GM21619 (cell line): ENCODE data around the gene IRX5.

Experiments
- ATAC-seq: cut with Tn5 transposase; IDR thresholded peaks from one replicate; pipeline ENCODE4 v1.9.1; 2021; ENCODE audit not compliant: unreplicated experiment

IRX5 gene

DNA sequence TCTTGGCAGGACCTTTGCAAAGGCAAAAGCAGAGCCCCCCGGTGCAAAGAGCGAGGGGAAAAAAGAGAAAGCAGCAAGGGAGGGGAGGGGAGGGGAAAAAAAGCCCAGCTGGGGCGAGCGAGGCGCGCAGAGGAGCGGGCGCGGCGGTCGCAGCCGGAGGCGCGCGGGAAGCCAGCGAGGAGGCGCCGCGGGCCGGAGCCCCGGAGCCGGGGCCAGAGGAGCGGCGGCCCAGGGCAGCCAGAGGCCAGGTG, 129 bp downstream of the IRX5 start:
- no peak for ATAC-seq

DNA sequence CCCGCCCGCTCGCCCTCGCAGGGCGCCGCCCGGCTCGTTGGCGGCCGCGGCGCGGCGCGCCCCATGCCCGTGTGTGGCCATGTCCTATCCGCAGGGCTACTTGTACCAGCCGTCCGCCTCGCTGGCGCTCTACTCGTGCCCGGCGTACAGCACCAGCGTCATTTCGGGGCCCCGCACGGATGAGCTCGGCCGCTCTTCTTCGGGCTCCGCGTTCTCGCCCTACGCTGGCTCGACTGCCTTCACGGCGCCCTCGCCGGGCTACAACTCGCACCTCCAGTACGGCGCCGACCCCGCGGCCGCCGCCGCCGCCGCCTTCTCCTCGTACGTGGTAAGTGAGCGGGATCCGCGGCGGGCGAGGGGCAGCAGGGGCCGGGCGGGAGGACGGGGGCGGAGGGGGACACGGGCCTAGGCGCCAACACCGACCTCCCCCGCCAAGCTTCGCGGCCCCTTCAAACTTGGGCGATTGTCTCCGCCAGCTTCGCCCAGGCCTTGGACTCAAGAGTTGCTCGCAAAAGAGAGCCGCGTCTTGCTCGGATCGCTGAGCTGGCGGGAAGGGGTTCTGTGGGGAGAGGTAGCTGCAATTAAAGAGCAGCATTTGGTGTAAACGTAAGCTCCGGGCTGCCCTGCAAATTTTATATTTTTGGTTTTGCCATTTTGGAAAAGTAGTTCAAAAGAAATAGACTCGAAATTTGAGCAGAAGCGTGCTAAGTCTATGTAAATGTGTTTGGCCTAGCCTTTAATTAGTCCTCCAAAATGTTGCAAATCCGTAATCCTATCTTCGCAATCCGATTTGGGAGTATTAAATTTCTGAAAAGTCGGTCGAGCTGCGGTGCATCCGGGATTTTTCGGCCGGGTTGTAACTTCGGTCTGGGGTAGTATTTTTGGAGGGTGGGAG, 702 bp downstream of the IRX5 start:
- ATAC-seq: no peak

DNA sequence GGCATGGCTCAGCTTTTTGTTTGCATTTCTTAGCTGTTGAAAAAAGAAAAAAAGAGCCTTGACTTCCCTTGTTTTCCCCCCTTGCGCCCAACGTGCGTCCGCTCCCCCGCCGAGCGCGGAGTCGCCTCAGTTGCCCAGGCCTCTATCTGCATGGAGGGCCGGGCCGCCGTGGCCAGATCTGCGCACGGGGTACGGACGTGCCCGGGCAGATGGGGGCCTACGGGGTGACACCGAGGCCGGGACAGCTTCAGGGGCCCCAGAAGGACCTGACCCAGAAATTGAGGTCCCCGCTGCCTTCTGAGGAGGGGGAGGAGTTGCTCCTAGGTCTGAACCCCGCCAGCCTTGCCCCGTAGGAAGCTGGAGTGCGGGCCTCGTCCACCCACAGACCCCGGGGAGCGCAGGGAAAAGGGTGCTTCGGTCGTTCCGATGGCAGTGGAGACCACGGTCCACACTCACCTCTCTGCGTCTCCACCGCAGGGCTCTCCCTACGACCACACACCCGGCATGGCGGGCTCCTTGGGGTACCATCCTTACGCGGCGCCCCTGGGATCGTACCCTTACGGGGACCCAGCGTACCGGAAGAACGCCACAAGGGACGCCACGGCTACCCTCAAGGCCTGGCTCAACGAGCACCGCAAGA, 1.5 kb downstream of the IRX5 start:
- ATAC-seq: no peak

DNA sequence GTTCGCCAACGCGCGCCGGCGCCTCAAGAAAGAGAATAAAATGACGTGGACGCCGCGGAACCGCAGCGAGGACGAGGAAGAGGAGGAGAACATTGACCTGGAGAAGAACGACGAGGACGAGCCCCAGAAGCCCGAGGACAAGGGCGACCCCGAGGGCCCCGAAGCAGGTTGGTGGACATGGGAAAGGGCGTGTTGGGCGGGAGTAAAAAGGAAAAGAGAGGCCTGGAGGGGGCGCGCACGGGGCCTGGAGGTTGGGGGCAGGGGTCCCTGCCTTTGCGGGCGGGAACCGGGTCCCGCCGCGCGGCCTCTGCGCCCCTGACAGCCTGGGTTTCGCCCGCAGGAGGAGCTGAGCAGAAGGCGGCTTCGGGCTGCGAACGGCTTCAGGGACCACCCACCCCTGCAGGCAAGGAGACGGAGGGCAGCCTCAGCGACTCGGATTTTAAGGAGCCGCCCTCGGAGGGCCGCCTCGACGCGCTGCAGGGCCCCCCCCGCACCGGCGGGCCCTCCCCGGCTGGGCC, 2.1 kb downstream of the IRX5 start:
- no peak for ATAC-seq

DNA sequence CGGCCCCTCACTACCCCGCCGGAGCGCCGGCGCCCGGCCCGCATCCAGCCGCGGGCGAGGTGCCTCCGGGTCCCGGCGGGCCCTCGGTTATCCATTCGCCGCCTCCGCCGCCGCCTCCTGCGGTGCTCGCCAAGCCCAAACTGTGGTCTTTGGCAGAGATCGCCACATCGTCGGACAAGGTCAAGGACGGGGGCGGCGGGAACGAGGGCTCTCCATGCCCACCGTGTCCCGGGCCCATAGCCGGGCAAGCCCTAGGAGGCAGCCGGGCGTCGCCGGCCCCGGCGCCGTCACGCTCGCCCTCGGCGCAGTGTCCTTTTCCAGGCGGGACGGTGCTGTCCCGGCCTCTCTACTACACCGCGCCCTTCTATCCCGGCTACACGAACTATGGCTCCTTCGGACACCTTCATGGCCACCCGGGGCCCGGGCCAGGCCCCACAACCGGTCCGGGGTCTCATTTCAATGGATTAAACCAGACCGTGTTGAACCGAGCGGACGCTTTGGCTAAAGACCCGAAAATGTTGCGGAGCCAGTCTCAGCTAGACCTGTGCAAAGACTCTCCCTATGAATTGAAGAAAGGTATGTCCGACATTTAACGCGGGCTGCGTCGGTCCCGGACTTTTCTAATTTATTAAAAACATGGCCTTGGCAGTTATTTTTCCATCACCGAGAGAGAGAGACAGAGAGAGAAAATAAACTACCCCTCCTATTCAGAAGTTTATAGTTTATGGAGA, 2.8 kb downstream of the IRX5 start:
- no peak for ATAC-seq

DNA sequence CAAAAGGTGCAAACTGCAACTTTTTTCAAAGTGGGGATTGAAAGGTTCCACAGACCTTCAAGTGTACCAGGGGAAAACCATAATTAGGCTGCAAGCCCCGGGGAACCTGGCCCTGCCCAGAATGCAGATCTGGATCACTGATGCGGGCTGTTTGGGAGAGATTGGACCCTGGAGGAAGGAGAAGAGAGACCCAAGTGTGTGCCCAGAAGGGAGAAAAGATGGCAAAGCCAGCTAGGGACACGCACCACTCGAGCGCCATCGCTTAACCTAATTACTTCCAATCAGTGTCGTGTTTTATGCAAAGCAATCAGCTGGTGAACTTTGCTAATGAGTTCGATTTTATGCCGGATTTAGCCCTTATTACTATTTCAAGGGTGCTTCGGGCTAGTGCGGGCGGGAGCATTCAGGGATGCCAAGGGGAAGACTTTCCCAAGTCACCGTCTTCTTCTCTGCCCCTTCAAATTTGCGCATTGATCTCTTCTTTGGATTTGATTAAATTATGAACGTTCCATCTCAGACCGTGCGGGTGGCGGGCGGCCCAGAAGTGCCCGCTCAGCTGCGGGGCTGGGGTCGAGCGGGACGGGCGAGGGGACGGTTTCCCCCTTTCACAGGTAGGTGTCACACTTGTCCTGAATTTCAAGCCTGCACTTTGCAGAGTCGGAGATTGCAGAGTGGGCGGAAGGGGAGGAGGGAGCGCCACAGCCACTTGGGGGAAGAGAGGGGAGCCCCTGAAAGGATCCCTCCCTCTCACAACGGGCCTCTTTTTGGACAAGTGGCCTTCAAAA, 4.0 kb downstream of the IRX5 start:
- ATAC-seq: no peak

DNA sequence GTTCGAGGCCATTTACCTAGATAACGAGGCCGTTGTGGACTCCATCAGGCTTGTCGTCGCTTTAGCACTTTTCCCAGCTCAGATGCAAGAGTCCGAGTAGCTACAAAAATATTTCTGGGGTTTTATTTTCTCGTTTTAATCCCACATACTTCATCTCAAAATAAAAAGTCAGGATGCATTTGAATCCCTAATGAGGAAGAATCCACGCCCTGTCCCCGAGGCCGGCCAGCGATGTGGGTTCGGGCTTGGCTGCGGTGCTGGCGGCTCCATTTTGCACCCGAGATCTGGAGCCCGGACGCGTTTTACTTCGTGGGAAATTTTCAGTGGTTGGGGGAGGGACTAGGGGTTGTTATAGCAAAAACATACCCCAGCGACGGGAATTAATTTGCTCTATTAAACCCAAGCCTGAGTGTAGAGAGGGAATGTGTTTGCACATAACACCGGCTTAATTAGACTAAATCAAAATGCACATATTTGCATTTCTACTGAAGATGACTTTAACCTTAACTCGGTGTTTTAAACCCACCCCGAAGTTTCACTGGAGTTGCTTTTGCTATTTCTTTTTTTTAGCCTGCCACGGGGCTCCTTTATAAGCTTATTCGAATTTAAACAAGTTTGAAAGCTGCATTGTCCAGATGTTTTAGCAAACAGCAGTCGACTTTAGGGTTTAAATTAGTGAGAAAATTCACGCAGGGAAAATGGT, 4.8 kb downstream of the IRX5 start:
- ATAC-seq: no peak

DNA sequence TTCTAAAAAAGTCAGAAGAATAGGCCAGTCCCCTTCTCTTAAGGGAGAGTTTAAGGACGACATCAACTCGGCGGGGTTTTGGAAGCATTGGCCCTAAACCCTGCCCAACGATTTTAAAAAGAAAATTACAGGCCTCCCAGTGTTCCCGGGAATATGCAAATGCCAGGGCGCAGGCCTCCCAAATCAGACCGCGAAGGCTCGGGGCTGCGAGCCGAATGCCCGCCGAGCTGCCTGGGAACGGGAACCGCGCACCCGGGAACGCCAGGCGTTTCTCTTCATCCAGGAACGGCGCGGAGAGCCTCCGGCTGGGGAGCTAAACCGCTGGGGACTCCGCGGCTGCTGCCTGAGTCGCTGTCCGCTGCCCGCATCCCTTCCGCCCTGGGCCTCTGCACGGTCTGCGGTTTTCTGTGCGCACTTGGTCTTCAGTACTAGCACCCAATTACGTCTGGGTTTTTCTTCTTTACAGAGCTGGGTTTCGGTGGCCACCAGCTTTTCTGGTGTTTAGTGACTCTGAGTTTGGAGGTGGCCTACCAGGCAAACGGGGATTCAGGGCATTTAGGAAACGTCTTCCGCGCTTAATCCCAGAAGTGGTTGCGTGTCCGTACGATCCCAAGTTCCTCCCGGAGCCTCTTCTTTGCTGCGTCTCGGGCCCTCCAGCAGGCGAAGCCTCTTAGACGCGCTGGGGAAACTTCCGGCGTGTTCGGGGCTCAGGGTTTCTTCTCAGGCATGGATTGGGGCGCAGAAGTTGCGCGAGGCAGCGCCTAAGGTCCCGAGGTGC, 5.7 kb downstream of the IRX5 start:
- no peak for ATAC-seq

DNA sequence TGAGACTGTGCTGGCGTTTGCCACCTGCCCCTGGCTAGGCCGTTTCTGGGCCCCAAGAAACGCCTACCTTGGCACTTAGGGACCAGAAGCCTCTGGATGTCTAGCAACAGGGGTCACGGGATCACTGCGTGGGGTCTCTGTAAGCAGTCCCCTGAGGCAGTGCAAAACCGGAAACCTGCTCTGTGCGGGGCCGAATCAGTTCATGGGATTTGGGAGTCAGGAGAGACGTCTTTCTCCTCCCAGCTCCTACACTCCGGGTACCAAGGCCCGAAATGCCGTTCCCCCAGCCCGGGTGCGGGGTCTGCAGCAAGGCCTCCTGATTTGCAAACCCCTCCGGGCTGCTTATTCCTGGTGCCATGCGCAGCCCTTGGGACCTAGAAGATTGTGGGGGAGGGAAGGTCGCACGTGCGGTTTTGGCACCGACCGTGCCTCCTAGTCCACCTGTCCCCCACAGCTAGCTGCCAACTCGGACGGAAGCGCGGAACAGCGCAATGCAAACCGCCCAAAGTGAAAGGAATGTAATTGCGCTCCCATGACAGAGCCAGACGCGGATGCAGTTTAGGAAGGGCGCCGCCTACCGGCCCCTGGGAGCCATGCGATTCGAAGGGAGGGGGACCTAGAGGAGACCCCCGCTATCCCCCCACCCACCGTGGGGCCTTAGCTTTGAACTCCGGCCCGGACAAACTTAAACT, 6.5 kb downstream of the IRX5 start:
- ATAC-seq: no peak

DNA sequence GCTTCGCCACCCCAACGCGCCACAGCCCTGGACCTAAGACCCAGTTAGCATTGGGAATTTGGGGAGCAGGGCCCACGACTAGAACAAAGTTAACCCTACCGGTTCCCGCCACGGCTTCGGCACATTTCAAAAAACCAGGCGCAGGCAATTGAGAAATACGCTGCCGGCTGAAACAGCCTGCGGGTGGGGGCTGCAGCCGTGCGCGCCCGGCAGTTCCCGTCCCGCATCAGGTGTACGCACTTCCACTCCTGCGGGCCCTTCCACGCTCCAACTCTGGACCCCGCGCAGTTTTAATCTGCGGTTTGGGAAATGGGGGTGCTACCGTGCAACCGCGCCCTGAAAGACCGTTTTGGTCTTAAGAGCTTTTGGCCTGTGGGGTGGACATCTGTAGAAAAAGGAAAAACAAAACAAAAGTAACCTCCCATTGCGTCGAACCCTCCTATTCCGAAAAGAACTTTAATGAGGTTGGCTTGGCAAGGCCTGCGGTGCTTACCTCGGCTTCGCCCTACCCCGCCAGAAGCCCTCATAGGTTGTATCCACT, 7.1 kb downstream of the IRX5 start:
- ATAC-seq: no peak

DNA sequence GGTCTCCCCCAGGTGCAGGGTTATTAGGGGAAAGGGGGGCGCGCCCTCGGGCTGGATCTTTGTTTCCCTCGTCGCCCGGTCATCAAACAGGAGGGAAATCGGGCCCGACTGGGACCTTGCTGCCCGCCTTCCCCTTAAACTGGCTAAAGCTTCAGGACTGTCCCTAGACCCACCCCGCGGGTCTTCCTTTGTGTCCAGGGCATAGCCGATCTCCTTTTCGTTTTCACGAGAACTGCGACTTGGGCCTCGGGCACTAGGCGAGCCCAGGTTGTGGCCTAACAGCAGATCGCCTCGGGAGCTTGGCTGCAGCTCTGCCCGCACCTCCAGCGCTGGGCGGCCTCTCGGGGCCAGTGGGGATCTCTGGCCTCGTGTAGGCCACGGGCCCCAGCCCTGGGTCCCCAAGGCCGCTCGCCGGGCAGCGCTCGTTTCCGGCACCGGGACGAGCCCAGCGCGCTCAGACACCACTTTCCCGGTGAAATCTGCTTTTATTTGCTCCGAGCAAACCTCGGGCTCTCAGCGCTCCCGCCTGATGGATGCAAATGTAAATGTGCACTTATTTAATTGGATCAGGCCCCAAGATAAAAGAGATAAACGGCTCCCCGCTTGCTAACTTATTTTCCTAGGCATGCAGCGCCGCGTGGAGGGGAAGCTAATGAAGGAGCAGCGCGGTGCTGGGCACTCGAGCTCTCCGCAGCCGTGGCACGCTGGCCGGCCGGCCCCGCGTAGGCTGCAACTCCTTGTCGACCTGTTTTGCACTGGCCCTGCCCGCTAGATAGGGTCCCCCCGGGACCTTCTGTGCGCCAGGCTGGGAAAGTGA, 7.8 kb downstream of the IRX5 start:
- ATAC-seq: no peak

DNA sequence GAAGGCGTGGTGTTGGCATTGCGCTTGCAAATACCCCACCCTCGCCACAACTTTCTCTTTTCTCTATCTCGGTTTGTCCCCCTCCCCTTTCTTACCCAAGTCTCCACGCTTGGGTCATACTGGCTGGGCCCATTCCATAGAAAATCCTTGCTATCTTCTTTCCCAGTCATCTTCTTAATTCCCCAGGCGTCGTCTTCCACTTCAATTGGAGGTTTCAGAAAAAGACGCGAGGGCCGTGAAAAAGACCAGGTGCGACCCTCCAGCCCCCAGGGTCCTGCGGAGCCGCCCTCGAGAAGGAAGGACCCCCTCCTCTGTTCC, 8.3 kb downstream of the IRX5 start:
- no peak for ATAC-seq

DNA sequence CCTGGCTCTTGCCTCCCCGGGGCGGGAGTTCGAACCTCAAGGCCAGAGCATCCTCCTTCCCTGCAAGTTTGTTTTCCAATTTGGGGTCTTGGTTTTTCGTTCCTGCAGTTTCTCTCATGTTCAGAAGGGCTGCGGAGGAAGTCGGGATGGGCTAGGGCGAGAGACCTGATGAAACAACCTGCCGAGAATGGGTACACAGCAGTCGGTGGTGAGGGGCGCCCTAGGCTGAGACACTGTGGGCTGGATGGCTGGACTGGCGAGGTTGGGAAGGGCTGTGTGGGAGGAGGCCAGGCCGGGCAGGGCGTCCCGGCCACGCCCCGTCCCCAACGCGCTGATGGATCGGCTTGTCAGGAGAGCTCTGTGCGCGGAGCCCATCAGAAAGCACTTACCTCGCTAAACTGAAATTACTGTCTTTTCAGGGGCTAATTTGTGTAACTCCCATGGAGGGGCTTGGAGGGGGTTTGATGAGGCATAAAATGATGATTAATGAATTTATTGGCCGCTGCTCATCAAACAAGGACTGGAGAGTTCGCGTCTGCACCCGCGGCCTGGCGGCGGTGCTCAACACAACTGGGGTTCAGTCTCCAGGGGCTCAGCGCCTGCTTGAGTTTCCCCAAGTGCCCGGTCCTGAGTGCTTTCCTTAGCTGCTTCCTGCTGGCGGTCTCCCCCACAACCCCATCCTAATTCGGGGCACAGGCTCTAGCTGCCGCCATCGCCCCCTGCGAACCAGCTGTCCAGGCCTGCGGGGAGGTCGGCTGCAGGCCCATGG, 9.0 kb downstream of the IRX5 start:
- no peak for ATAC-seq

DNA sequence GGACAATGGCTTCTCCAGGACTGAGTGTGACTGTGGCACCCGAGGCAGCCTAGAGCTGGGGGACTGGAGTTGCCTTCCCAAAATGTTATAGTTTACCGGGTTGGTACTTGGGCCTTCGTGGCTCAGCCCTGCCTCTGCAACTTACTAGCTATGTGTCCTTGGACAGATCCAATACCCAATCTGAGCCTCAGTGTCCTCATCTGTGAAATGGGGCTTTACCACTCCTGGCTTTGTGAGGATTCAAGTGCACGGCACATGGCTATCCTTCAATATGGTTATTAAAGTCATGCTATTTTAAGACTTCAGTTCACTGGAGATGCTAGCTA, 9.6 kb downstream of the IRX5 start:
- ATAC-seq: no peak

DNA sequence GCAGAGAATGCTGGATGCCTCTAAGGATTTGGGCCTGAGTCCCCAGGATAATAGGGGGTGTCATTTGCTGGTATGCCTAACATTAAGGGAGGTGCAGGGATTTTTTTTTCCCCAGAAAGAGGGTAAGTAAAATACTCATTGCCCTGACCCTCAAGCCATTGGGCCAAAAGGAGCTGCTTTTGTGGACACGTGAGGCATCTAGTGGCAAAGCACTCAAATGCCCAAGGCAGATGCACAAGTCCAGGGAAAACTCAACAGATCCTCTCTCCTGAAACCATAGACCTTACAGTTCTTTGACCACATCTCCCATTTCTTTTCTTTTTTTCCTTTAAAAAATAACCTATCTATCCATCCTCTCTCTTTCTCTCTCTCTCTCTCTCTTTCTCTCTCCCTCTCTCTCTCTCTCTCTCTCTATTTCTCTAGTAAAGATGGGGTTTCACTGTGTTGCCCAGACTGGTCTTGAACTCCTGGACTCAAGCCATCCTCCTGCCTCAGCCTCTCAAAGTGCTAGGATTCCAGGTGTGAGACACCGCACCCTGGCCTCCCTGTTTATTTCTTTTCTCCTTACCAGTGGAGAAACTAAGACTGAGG, 11.8 kb downstream of the IRX5 start:
- ATAC-seq: no peak

DNA sequence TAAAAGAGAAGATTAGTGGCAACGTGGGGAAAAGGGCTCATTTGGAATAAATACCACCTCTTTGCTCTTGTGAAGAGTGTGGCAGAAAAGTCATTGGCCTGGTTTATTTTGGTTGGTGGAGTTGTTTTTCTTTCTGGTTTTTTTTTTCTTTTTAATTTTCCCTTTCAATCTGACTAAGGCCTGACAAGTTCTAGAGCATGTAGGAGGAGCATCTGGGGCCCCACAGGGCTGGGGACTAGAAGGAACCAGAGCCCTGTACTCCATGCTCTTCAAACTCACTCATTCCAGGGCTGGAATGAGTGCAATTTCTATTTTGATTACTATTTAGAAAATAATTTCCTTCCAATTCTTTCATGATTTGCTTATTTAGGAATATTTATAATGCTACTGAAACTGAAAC, 13.3 kb downstream of the IRX5 start:
- no peak for ATAC-seq

DNA sequence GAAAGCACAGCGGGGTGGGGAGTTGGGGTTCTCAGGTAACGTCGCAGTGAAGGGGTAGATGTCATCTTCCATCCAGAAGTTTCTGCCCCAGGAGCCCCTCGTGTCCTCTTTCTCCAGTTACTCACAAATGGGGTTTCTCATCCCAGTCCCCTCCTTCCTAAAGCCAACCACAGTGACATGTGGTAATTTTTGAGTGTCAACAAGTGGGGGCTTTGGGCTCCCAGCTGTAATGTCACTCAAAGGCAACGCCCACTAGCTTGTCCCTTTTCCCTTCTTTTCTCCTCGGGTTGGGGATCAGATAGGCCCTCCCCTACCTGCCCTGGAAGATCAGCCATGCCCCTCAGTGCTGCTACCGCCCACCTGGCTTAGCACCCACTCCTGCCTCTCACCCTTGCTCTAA, 14.4 kb downstream of the IRX5 start:
- ATAC-seq: no peak
